HG03460 (cell line): ENCODE measurements around the gene LTB4R2.

ENCODE experiments used
- ATAC-seq: cut with Tn5 transposase; IDR thresholded peaks from one replicate; pipeline ENCODE4 v1.9.1; 2021; ENCODE audit not compliant: unreplicated experiment

Gene LTB4R2

GRCh38 chr14:24298892-24299254 lies 11.1 kb upstream of the LTB4R2 start:
- no peak for ATAC-seq

GRCh38 chr14:24299255-24300191 lies 10.4 kb upstream of the LTB4R2 start, which contains the start of the genes DHRS1 and NOP9:
TSS of gene DHRS1 (minus strand) at chr14:24299780. CDS start at chr14:24299106, 674 bp downstream.
TSS of gene NOP9 (plus strand) at chr14:24299850. CDS start at chr14:24299955, 105 bp downstream.
- peak; percentile 60 for ATAC-seq

GRCh38 chr14:24300326-24300980 lies 9.5 kb upstream of the LTB4R2 start:
- ATAC-seq, result no peak

GRCh38 chr14:24304019-24304387 lies 5.9 kb upstream of the LTB4R2 start:
- no peak for ATAC-seq

- ATAC-seq, result no peak
Observed at GRCh38 chr14:24307156-24307574, 2.8 kb upstream of the LTB4R2 start.

GRCh38 chr14:24307575-24308341 lies 2.2 kb upstream of the LTB4R2 start, which contains the start of gene CIDEB:
TSS of gene CIDEB (minus strand) at chr14:24307977. CDS start at chr14:24307858, 119 bp downstream.
- no peak for ATAC-seq

GRCh38 chr14:24308342-24309124 lies 1.4 kb upstream of the LTB4R2 start:
- ATAC-seq, result no peak

- no peak for ATAC-seq
Observed at GRCh38 chr14:24310265-24310645, 315 bp downstream of the LTB4R2 start.

GRCh38 chr14:24310646-24311604 lies 985 bp downstream of the LTB4R2 start, which contains the start of gene LTB4R:
TSS of gene LTB4R (plus strand) at chr14:24311502. CDS start at chr14:24315652, 4,150 bp downstream.
- ATAC-seq, result peak; percentile 54

GRCh38 chr14:24311837-24312615 lies 2.1 kb downstream of the LTB4R2 start:
- no peak for ATAC-seq

GRCh38 chr14:24312736-24313507 lies 3.0 kb downstream of the LTB4R2 start:
- ATAC-seq, result no peak

GRCh38 chr14:24313913-24314312 lies 4.0 kb downstream of the LTB4R2 start:
- ATAC-seq, result no peak

- ATAC-seq, result no peak
Observed at GRCh38 chr14:24314377-24315193, 4.6 kb downstream of the LTB4R2 start.

- ATAC-seq, result no peak
Observed at GRCh38 chr14:24315243-24315806, 5.4 kb downstream of the LTB4R2 start.

GRCh38 chr14:24315807-24316596 lies 6.1 kb downstream of the LTB4R2 start:
- ATAC-seq, result no peak

- ATAC-seq, result no peak
Observed at GRCh38 chr14:24316597-24316950, 6.6 kb downstream of the LTB4R2 start.
